K562 (cell line): ENCODE measurements around the gene HSPB7.

Source experiments
- ATF7 ChIP-seq: fragments of 450-650 bp; IDR thresholded peaks from 2 replicates; pipeline ENCODE4 v1.7.1; 2014; ENCODE audit warnings: mild to moderate bottlenecking, moderate library complexity
- CXXC5 ChIP-seq: fragments of 250-450 bp; sonication (Bioruptor Pico); IDR thresholded peaks from 2 replicates; pipeline ENCODE4 v1.8.0; 2022; ENCODE audit warnings: inconsistent platforms, mild to moderate bottlenecking, moderate library complexity

DNA sequence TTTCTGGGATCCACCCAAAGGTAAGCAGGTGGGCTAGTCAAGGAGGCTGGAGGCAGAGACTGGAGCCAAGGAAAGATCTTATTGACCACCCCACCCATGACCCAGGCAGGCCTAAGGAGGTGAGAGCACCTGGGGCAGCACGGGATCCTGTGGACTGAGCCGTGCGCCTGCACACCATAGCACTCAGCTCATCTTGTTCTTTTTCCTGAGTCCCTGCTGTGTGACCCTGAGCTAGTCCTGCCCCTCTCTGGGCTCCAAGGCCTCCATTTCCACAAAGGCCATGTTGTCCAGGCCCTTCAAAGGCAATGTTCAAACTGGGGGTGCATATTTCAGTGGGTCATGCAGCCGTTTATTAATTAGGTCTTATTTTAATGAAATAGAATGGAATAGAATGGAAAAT is 48.4 kb upstream of the HSPB7 start:
- TF ChIP-seq CXXC5 (no peak), ATF7 (no peak)
